Measurements from ENCODE around the gene SLC25A23. TPM values are rescaled to one million over a fixed set of nuclear protein-coding genes. Genes with fewer than 3 reads are reported as not detected.

Gene SLC25A23
- 43.7 and 50.1 TPM in 2 replicates for total RNA-seq

DNA sequence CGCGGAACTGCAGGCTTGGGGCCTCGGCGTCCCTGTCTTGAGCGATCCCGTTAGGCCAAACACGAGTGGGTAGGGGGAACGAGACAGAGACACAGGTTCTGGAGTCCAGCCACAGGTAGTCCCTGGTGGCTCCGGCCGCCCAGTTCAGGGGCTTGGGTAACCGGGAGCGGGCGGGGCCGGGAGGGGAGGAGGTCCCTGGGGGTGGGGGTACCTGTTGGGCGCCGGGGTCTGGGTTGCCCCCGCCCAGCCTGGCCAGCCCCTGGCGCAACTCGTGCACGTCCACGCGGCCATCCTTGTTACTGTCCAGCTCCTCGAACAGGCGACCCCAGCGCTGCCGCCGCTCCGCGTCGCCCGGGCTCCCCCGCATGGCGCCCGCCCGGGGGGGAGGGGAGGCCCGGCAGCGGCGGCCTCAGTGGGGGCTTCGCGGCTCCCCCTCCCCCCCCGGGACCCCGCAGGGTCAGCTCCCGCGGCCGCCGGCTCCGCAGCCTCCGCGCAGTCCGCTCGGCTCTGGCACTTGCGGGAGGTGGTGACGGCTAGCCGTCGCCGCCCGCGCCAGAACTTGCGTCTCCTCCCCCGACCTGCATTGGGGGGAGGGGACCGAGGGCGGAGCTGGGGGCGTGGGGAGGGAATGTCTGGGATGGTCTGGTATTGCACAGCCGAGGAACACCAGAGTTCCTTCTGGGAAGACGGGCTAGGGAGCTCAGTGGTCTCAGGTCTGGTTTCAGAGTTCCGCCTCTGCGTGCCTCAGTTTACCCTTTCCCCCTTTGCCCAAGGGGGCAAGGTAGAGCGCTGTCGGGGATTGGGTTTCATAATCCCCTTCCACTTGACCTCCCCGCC is at the start of gene SLC25A23:
SLC25A23 (minus strand) TSS at position 531 of the 837 bp plus-strand sequence; CDS start at position 367, 164 bp downstream.

DNA sequence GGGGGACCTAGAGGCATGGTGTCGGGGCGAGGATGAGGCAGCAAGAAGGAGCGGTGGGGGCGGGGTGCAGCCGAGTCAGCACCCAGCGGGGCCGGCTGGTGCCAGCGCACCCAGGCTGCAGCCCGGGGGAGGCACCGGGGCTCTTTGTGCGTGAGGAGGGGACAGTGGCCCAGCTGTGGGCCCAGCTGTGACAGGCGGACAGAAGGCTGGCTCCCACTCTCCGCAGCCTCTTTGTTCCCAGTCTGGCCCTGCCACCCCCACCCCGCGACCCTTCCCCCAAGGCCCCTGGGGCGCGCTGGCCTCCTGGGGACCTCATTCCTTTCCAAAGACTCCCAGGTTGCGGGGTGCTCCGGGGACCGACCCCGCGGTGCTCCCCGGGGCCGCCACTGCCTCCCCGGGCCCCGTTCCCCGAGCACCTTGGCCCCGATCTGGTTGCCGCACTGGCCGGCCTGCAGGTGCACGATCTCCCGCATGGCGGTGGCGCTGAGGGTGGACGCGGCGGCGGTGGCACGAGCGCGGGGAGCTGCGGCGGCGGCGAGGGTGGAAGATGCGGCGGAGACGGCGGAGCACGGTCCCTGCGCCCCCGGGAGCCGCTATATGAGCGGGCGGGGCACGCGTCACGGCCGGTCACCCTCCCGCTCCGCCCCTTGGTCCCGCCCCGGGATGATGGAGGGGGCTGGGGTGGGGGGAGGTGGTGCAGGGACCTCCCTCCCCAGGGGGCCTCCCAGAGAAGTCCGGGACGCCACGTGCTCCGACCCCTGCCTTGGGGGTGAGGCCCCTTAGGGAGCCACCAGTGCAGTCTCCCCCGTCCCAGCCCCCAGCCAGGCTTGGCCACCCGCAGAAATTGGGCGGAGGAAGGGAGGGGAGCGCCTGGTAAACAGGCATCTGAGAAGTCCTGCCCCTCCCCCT is 42.4 kb upstream of the SLC25A23 start, which contains the start of gene TUBB4A:
TUBB4A (minus strand) TSS at position 570 of the 909 bp plus-strand sequence; CDS start at position 473, 97 bp downstream.

DNA sequence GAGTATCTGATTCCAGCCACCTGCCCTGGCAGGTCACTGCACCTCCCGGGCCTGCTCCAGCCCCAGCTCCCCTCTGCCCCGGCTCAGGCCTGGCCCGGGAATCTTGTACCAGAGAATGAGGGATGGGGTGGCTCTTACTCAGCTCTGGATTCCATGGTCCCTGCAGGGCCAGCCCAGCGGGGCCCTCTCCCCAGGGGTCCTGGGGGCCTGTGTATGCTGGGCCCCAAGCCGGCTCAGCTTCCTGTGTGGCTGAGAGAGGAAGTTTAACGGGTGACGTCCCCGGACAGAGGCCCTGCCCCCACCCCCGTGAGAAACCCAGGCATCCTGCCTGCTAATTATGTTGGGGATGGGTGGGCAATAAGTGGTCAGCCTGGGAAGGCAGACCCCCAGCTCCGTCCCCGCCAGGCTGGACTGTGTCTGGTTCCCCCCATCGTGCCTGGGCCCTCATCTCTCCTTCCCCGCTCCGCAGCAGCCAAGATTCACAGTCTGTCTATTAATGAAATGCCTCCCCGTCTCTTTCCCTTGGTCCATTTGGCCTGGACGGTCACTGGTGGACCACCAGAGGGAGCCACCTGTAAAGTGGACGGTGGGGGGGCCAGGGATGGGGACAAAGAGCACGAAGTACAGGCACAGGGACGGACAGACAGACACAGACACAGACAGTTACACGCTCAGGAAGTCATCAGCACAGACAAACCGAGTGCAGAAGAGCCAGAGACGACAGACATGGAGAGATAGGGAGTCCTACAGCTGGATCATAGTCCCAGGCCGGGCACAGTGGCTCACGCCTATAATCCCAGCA is 22.1 kb upstream of the SLC25A23 start, which contains the start of gene DENND1C:
DENND1C (minus strand) TSS at position 247 of the 802 bp plus-strand sequence; CDS start at position 155, 92 bp downstream.

DNA sequence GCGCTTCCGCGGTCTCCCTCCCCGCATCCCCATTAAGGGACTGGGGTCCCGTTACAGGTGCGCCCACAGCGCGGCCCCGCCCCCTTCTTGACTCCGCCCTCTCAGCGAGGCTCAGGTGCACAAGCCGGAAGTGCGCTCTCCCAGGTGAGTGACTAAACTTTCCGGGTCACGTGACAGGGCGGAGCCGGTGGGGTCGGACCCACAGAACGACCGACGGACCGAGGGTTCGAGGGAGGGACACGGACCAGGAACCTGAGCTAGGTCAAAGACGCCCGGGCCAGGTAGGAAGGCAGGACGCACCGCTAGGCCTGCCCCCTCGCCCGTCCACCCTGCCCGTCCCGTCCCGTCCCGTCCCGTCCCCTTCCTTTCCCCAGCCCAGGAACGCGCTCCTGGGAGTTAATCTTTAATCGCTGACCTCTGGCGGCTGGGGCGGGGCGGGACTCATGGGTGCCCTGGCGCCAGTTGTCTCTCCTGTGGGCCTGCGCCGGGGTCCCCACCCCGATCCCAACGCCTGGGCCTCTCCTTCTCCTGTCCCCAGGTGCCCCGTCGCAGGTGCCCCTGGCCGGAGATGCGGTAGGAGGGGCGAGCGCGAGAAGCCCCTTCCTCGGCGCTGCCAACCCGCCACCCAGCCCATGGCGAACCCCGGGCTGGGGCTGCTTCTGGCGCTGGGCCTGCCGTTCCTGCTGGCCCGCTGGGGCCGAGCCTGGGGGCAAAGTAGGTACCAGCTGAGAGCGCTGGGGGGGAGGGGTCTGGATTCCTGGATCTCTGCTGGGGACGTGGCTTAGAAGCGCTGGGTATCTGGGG is 4.7 kb upstream of the SLC25A23 start, which contains the start of gene CRB3:
CRB3 (plus strand) TSS at position 202 of the 804 bp plus-strand sequence; CDS start at position 633, 431 bp downstream.

DNA sequence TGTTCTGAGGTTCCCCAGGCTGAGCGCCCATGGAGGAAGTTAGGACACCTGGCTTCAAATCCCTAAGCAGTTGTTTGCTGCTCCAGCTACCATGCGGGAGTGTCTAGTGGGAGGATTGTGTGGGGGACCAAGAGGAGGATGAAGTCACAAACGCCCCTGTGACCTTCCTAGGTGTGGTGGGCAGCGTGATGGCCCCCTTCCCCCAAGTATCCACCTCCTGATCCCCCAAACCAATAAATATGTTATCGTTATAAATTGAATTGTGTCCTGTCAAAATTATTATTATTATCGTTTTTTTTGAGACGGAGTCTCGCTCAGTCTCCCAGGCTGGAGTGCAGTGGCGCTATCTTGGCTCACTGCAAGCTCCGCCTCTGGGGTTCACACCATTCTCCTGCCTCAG is 25.9 kb downstream of the SLC25A23 start, which contains the start of gene SLC25A41:
SLC25A41 (minus strand) TSS at position 101 of the 400 bp plus-strand sequence; CDS start at position 31, 70 bp downstream.

DNA sequence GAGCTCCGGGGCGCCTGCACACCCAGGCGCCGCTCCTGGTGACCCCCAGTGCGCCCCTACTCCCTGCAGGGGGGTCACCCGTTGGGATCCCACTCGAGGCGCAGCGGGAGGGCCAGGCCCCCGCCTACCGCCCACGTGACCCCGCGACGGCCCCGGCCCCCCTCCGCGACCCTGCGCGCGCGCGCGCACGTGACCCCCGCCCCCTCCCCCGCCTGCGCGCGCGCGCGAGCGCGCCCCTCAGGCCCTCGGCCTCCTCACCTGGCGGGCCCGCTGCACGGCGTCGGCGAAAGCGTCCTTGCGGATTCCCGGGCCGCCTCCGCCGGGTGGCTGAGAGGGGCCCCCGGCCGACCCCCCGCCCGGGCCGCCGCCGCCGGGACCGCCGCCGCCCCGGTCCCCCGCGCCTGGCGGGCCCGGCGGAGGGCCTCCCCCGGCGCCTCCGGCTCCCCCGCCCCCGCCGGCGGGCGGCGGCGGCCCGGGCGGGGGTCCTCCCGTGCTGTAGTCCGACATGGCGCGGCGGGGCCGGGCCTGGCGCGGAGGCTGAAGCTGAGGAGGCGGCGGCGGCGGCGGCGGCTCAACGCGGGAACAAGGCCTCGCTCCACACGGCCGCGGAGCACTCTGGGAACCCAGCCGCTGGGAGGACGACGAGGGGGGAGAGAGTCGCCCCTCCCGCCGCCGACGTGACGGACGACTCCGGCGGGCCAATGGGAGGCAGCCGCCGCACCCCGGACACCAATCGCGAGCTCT is 35.2 kb downstream of the SLC25A23 start, which contains the start of gene KHSRP:
KHSRP (minus strand) TSS at position 617 of the 744 bp plus-strand sequence; CDS start at position 507, 110 bp downstream.

DNA sequence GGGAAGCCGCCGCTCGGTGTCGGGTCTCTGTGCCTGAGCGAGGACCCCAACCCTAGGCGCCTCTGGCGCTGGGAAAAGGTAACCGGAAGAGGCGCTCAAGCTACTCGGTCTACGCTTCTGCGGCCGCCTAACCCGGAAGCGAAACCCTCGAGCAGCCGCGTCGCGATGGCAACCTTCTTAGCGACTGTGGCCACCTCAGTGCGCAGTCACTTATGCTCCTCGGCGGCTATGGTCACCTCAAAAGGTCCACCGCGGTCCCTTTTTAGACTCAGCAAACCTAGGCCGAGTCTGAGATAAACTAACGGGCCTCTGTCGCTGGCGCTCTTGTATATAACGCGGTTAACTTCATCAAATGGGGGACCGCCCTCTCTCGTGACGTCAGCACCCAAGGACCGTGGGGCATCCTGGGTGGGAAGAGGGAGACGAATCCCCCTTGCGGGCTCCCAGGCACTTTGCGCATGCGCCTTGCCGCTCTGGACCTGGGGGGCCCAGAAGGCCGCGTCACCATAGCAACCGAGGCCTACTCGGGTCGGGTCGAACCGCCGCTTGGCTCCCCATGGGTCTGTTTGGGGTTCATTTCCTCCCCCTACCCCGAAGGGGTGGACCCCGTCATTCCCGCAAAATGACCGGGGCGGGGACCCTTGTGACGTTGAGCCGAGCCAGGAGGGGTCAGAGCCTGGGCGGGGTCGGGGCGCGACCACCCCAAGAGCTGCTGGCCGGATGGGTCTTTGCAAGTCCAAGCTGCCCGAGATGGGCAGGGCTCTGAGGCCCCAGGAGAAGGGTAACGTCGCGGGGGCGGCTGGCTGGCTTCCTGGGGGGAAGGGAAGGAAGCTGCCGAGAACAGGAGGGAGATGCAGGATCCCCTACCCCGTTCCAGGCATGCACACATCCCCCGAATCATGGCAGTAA is 66.3 kb downstream of the SLC25A23 start, which contains the start of gene GTF2F1:
GTF2F1 (minus strand) TSS at position 91 of the 909 bp plus-strand sequence. CDS start 169 bp downstream, outside the sequence.

Other genes starting within 250 kb of the SLC25A23 start
- 15.7 and 20.3 TPM in 2 replicates for gene MLLT1, start 179.8 kb downstream of the SLC25A23 start, total RNA-seq
- gene ACER1, start 126.2 kb downstream of the SLC25A23 start, total RNA-seq, result not detected in 2 replicates
- gene CLPP, start 98.3 kb downstream of the SLC25A23 start, total RNA-seq, result 131 and 155 TPM in 2 replicates
- gene ALKBH7, start 87.0 kb downstream of the SLC25A23 start, total RNA-seq, result 37.8 and 64.3 TPM in 2 replicates
- gene PSPN, start 83.9 kb downstream of the SLC25A23 start, total RNA-seq, result 0.19 and 1.4 TPM in 2 replicates
- 43.5 and 52.1 TPM in 2 replicates for gene GTF2F1, start 66.6 kb downstream of the SLC25A23 start, total RNA-seq
- gene KHSRP, start 35.0 kb downstream of the SLC25A23 start, total RNA-seq, result 120 and 172 TPM in 2 replicates
- not detected in 2 replicates for gene SLC25A41, start 26.0 kb downstream of the SLC25A23 start, total RNA-seq
- gene CRB3, start 4.5 kb upstream of the SLC25A23 start, total RNA-seq, result 30.4 and 36.9 TPM in 2 replicates
- gene DENND1C, start 22.0 kb upstream of the SLC25A23 start, total RNA-seq, result 0.05 and 0.14 TPM in 2 replicates
- 0.14 TPM in 1 of 2 replicates, not detected in the other for gene TUBB4A, start 42.5 kb upstream of the SLC25A23 start, total RNA-seq
- 31.6 and 32.9 TPM in 2 replicates for gene TNFSF9, start 71.2 kb upstream of the SLC25A23 start, total RNA-seq
- gene CD70, start 131.4 kb upstream of the SLC25A23 start, total RNA-seq, result 0.35 TPM in 1 of 2 replicates, not detected in the other
- not detected in 2 replicates for gene TNFSF14, start 210.4 kb upstream of the SLC25A23 start, total RNA-seq

Data from airway epithelial cell (primary cell).